CD4-positive, alpha-beta T cell treated with Interferon gamma for 1 hour (primary cell): Measurements from ENCODE around the gene GJB6.
"Not testable (repeated sequence)": the region's sequence is repeated elsewhere in the genome, so short reads cannot be mapped to it uniquely, and the experiment has no call there.

Experiments
- DNase-seq: peaks from one replicate; pipeline ENCODE4 v3.0.0-alpha.2; 2020

The GJB6 gene

DNA sequence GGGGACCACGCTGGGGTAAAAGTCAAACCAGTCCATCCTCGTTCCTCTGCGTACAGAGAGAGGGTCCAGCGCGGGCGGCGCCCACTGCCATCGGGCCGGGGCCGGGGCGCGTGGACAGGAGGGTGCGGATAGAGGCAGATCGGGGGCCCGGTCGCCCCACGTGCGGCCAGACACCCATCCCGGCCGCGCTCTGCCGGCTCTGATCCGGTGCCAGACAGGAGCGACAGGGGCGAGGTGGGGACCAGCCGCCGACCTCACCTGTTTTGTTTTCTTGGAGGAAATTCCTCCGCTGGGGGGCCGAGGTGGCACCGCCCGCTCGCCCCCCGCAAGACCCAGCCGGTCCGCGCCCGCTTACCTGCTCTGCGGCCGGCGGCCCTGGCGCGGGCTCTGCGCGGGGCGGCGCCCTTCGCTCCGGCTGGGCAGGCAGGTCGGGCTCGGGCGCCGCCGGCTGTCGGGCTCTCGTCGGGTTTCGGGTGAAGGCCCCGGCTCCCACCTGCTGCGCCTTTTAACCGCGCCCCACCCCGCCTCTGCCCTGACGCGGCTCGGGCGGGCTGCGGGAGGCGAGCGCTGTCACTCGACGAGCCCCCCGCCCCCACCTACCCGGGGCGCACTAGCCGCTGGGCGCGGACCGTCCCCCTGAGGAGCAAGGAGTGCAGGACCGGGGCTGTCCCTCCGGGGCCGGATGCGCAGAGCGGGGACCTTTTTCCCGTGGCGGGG is at the start of gene GJB6:
TSS of gene GJB6 (minus strand) at position 481 of the 717 bp plus-strand sequence. CDS start 8,839 bp downstream, outside the sequence.
- no peak for DNase-seq

DNA sequence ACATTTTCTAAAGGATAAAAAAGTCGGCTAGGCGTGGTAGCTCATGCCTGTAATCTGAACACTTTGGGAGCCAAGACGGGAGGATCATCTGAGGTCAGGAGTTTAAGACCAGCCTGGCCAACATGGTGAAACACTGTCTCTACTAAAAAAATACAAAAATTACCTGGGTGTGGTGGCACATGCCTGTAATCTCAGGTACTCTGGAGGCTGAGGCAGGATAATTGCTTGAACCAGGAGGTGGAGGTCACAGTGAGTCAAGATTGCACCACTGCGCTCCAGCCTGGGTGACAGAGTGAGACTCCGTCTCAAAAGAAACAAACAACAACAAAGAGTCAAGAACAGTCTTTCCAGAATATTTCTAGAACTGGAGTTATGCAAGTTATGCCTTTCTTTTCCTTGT is 44.8 kb upstream of the GJB6 start:
- DNase-seq: not testable (repeated sequence)

DNA sequence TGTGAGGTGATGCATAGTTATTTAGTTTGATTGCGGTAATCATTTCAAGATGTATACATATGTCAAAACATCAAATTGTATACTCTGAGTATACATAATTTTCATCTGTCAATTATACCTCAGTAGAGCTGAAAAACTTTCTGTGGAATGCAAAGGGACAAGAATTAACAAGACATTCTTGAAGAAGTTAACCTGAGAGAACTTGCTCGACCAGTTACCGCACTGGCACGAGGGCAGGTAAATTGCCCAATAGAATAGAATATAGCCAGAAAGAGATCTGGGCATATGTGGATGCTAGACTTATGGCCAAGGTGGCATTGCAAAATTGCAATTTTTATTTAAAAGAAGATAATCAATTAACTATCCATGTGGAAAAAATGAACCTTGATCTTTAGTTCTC is 42.3 kb upstream of the GJB6 start:
- DNase-seq: no peak

DNA sequence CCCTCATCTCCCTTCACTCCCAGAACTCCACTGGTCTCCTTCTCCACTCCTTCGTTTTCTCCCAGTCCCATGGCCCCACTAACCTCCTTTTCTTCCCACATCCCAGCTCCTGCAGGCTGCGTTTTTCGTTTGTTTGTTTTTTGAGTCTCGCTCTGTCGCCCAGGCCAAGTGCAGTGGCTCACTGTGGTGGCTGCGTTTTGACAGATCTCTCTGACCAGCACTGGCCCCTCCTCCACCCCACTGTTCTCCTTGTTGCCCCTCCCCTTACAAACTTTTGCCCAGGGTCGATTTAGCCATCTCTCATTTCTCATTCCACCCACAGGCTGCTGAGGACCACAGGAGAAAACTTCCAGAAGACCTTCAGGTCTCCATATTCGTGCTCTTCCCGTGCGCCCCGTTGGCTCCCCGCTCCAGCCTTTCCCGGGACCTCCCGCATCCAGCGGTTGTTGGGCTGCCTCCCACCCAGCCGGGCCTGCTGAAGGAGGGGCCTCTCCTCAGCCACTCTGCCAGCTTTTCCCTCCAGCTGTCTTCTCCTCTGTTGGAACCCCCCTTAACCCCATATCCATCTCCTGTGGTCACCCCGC is 40.6 kb upstream of the GJB6 start:
- DNase-seq: no peak

DNA sequence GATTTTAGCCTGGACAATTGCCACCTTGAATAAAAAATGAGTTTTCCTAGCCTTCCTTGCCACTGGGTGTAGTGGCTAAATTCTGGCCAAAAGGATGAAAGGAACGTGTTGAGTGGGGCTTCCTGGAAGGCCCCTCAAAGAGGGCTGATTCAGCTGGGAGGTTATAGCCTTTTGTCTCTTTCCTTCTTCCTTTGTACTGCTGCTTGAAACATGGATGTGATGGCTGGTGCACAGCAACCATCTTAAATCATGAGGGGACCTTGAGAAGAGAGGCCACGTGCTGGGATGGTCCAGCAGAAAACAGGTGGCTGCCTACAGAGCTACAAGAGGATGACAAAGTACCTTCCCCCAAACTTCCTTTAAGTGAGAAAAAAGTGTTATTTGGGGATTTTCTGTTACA is 40.0 kb upstream of the GJB6 start:
- no peak for DNase-seq

DNA sequence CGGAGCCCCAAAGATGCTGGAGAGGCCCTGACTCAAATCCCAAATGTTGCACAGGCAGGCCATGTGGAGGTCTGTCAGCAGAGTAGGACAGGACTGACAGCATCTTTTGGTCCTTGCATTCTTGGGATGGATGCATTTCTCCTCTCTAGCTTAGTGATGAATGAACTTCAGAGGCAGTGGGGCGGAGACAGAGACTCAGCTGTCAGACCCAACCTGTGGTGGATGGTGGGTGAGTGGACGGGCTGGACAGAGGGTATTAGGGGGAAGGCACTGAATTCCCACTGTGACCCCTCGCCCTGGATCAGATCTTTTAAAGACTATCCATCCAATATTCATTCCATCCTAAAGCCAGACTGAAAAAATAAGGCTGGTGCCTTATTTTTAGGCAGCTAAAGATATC is 39.3 kb upstream of the GJB6 start:
- no peak for DNase-seq

DNA sequence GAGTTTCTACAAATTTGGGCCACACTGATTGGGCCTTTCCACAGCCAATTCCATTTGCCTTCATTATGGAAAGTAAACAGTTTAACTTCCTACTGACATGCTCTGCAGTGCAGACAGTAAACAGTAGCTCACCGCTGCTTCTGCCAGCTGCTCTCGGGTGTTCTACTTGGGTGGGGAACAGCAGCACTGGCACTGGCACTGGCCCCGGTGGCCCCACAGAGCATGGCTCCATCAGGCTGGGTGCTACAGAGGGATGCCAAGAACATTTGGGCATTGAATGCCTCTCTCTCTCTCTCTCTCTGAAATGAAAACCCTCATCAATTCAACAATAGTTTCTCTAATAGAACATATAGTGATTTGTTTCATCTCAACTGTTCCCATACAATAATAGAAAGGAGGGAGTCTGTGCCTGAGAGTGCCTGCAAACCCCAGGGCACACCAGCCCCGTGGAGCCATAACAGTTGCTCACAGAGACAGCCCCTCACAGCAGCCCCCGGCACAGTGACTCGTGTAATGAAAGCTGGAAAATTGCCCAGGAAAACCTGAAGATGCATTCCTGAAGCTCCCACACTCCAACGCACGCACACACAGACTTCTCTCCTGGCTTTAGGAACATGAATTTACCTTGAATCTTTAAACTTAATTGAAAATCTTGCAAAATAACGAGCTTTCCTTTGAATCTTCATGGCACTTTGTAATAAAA is 38.2 kb upstream of the GJB6 start:
- DNase-seq: no peak

DNA sequence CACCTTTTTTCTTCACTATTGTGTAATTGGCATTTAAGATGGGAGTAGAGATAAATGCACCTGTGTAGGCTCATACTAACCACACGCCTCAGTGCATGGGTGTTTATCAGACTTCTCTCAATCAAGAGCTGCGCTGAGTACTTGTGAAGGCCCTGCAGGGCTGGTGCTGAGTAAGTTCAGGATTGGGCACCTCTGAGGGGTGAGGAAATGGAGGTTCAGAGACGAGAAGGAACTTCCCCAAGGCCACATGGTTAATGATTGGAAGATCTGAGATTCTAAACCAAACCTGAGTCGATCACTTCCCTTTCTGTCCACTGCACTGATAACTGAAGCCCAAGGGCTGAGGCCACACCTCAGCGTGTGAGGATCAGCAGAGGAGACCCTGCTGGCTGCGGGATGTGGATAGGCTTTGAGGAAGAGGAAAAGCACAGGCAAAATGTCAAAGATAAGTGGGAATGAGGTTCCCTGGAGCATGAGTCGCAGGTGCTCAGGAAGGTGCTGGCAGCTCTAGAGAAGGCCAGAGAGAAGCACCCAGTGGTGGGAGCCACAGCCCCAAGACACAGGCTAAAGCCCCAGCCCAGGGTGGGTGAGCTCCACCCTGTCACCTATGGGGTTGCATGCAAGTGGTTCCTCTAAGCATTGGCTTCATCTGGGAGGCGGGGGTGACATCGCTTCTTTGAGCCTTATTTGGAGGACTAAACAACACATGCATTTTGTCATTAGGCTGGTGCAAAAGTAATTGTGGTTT is 32.3 kb upstream of the GJB6 start:
- no peak for DNase-seq

DNA sequence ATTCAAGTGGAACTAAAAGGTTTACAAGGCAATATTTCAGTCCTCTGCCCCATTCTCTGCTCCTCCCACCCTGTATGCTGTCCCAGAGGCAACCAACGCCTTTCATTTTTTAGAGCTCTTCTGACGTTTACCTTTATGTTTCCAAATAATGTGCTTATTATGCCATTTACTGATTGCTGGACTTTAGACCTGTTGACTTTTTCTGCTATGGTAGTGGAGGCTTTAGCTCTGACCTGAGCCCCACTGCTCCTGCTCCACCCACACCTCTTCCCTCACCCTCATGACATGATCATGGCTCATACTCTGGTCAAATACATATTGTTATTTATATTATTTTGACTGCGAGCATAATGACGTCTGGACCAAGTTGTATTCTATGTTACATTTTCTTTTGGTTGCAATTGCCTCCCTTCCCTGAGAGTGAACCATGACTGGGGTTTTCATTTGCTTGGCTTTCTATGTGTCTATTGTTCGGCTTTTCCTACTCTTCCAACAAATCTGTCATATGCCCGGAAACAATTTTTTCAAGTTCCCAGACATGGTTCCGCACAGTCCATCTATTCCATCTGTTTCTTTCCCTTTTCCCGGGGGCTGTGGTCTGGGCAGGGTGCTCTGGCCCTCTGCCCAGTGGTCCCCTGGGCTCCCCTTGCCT is 31.4 kb upstream of the GJB6 start:
- no peak for DNase-seq

DNA sequence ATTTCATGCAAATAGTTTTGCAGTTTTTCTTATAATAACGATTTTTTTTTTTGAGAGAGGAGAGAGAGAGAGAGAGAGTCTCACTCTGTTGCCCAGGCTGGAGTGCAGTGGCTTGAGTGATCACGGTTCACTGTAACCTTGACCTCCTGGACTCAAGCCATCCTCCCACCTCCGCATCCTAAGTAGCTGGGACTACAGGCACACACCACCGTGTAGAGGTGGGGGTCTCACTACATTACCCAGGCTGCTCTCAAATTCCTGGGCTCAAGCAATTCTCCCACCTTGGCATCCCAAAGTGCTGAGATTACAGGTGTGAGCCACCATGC is 26.8 kb upstream of the GJB6 start:
- DNase-seq: no peak

DNA sequence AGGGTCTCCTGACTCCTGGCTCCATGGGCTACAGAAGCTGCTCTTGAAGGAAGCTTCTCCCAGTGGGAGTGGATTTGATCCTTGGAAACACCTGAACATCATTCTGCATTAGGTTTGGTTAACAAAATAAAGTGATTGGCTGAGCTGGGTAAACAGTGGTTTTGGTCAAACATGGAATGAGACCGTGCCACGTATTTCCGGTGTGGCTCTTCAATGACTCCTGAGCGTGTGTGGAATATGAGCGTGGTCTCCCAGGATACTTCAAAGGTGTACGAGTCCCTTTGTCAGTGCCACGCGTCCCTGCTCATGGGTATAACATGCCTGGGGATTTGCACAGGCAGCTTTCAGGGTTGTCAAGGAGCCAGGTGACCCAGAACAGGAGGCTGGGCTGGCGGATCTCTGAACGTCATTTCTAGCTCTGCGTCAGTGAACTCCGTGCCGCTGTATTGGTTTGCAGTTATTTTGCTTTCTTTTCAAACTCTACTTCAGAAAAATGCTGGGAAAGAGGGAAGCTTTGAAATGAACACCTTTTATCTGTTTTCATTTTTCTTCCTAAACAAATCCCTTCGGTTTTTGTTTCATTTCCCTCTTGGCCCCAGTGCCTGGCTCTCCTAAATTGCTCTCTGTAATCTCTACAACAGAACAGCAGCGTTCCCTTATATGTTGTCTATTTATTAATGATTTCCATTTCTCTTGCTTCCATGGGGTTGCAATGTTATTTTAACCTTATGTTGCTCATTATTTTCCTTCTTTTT is 26.3 kb upstream of the GJB6 start:
- no peak for DNase-seq

DNA sequence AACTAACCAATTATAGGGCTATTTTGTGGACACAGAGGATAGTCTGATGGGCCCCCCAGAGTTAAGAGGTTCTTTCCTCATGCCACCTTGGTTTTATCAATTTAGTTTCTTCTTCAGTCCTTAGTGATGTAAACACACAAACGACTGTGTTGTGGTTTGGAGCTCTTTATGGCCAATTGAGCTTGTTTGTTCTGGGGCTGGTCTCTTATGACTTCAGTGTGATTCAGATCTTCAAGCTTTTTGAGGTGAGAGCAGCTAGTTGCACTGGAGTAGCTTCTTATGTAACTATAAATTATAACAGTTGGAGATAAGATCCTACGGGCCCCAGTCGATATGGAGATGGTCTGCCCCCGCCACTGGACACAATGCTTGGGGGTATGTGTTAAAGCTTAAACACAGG is 22.0 kb upstream of the GJB6 start:
- no peak for DNase-seq

DNA sequence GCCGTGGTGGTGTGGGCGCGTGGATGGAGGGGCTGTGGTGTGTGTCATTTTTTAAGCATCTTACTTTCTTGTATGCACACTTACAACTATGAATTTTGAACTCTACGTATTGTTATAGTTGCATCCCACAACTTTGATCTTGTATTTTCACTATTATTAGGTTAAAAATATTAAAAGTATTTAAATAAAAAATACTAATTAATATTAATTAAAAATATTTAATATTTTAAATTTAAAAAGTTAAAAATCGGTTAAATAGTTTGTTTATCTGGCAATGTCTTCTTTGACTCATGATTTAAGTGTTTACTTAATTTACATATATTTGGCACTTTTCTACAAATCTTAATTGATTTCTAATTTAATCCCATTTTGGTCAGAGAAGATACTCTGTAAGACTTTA is 17.8 kb upstream of the GJB6 start:
- no peak for DNase-seq

DNA sequence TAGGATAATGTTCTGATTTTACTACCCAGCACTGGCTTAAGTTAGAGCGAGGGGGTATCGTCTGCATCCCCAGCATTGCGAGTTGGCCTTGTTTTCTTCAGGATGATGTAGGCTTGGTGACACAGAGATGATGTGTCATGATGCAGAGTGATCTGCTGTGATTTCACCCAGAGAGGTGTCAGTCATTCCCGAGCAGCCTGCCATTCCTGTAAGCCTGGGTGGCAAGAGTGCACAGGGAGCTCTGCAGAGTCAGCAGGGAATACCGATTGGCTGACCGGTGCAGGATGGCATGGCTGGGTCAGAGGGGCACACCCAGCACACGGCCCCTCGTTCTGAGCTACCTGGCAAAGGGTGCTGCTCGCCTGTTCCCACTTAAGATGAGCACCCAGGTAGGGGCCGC is 15.8 kb upstream of the GJB6 start:
- no peak for DNase-seq

DNA sequence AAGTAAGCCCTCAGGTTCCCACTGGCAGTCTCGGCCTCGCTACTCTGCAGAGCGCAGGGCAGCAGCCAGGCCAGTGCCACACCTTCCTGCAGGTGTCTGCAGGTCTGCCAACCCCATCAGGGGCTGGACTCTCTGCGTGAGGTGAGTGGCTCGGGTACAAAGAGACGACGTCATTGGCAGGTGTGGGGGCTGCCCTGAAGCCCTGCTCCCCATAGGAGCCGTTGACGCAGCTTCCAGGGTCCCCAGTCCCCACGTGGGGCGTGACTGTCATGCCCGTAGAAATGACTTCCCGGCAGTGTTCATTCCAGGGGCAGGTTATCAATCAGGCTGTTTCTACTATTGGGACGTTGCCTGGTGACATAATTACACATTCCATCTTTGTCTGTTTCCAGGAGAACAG is 15.3 kb upstream of the GJB6 start:
- DNase-seq: no peak

DNA sequence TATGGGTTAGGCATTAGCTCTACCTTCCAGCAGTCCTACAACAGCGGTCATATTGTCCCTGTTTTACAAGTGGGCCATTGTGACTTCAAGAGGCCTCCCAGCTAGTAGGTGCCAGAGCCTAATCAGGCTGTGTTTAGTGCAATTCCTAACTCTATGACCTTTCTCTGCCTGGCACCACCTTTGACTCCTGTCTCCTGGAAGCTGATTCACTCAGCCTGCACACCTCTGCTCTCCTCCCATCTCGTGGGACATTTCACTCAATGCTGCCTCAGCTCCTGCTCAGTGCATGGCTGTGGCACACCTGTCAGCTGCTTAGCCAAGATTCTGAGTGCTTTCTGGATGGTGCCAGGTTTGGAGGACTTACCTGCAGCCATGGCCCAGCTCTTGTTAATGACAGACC is 9.5 kb upstream of the GJB6 start:
- no peak for DNase-seq

DNA sequence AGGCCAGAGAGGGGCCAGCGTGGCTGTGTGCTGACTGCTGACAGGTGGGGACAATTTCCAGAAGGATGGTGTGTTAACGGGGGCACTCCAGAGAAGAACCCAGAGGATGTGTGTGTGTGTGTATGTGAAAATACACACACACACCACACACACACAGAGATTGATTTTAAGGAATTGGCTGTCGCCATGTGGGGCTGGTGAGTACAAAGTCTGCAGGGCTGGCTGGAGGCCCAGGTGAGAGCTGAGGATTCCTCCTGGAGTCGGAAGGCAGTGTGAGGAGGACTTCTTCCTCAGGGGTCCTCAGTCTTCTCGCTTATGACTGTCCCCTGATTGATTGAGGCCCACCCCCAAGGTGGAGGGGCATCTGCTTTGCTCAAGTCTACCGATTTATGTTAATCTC is 7.6 kb upstream of the GJB6 start:
- no peak for DNase-seq

DNA sequence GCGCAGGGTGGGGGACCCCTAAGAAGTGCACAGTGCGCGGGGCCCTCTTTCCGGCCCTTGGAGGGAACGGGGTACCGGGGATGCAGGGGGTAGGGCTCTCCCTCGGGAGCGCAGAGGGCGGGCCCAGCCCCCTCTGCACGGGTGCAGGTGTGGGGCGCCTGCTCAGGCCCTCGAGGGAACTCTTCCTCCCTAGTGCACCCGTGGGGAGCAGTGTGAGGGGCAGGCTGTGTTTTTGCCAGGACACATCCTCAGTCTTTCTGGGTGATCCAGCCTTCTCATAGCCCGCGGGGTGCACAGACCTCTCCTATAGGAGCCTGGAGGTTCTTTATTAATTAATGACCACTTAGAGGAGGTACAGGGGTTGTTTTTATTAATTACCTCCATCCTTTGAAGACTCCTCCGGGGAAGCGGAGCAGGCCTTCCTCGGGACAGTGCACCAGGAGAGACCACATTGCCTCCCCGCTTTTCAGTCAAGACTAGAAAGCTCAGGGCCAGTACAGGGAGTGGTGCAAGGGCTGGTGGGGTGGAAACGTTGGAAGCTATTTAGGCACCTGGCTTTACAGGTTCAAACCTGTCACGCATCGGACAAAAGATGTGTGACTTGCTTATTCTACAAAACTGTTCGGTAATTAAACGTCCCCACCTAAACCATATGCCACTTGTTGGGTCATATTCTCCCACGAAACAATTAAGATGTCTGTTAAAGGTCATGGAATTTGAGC is 598 bp upstream of the GJB6 start:
- no peak for DNase-seq

DNA sequence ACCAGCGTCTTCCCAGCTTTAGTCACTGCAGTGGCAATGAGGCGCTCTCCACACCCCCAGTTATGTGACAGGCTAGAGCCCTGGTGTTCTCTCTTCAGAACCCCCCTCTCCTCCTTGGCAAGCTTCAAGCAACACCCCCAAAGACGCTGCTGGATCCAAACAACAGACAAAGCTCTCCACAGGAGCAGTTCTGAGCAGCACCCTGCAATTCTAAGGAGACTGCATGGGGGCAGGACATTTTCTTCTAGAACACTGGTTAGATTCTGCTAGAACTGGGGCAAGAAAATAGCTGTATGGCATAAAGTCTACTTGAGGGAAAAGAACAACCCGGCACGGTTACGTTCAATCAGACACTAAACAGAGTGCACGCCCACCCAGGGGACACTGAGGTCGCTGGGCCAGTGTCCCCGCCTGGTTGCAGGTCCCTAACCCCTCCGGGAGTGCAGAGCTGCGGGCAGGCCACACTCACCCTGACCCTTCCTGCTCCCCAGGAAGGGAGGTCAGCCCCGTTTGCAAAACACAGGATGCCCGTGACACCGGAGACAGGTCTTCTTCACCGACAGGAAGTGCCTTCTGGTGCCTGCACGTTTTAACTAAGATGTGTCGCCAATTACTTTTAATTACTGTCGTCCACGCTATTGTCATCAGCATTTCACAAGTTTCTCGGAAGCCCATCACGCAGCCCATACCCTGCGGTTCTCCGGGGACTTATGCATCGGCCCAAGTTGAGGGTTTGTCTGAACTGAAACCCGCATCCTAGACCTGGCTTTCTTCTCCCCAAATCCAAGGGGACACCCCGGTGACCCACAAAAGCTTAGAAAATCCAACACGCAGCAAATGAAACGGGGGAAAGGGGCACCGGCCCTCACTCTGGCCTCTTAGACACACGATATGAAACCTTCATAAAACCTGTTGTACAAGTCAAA is 943 bp downstream of the GJB6 start:
- no peak for DNase-seq

DNA sequence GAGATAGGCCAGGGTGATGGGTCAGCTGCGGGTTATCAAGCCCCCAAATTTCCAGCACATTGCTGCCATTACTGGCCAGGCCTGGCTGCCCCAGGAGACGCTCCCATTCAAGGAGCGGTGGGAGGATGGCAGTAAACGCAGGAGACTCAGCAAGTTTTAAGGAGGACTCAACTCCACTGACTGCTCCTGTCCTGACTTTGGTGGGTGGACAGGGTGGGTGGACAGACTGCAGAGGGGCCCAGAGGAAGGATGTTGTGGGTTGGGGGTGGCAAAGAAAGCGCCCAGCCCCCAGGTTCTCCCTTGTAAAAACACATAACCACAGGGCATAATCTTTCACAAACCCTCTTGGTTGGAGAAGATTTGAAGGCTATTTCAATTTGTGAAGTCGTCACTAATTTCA is 4.4 kb downstream of the GJB6 start:
- no peak for DNase-seq

DNA sequence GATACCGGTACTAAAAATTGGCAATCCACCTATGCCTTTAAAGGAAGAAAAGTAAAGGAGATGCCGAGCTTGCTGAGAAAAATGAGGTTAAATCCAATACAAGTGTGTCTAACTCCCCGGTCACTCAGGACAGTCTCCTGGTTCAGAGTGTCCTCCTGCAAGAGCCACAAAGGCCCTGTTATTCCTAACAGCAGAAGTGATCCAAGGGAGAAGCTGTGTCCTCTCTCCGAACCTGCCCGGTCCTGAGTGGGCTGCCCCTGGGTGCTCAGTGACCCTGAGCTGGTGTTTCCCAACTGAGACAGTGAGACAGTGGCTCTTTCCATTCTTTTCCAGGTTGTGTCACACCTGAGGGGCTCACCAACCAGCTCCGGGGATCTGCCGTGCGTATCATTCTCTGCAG is 4.8 kb downstream of the GJB6 start:
- no peak for DNase-seq
